ENCODE results near the gene NEUROD1.
"Not testable (repeated sequence)": the region's sequence is repeated elsewhere in the genome, so short reads cannot be mapped to it uniquely, and the experiment has no call there.

Gene NEUROD1

DNA sequence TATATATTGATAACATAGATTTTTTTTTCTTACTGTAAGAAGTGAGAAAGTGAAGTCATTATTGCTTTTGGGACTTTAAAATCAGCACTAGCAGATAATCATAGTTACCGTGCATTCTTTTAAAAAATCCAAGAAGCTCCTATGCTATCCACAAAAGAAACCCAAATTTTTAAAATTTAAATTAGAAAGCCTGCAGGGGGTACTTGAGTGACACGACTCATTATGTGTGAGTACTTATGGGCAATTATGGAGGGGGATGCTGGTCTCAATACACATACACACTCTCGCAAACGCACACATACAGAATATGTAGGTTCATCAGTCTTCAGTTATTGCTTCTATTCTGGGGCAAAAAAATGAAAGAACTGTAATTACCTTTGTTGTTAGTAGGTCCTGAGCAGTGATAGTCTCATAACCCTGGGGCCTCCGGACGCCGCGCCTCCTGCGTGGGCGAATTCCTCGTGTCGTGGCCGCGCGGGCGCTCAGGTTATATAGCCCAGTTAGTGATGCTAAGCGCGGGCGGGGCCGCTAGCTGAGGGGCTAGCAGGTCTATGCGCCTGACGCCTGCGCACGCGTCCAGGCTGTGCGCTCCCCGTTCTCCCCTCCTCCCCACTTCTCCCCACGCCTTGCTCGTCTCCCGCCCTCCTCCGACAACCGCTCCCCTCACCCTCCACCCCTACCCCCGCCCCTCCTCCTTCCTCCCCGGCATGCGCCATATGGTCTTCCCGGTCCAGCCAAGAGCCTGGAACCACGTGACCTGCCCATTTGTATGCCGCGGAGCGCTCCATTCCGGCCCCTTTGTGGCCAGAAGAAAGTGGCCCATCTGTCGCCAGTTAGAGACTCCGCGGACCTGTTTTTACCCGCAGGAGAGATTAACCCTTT lies at the start of gene NEUROD1:
NEUROD1 (minus strand) TSS at position 463 of the 882 bp plus-strand sequence. CDS start 1,657 bp downstream, outside the sequence.
- DNase-seq (ENCODE audit: extremely low read depth in 1 of 2, low read depth in 1 of 2): no peak

DNA sequence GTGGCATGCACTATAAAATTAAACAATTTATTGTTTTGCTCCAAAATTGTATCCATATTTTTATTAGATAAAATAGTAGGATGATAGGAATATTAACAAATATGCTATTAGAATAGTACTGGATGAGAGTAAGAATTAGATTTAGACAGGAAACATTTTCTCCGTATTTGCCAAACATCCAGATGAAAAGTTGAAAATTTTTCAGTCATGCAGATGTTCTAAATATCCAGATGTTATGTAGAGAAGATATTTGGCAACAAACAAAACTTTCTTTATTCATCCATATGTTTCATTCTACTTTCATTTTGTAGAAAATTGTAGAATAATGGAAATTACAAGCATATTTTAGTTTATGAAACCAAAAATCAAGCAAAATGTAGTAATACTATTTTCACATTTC lies 45.2 kb upstream of the NEUROD1 start:
- no peak for DNase-seq (ENCODE audit: extremely low read depth in 1 of 2, low read depth in 1 of 2)

- no peak for DNase-seq (ENCODE audit: extremely low read depth in 1 of 2, low read depth in 1 of 2)
These were observed 44.3 kb upstream of the NEUROD1 start for GRCh38 chr2:181724662-181725061.

- no peak for DNase-seq (ENCODE audit: extremely low read depth in 1 of 2, low read depth in 1 of 2)
These were observed 43.4 kb upstream of the NEUROD1 start for GRCh38 chr2:181723731-181724130.

- peak in 1 of 2 donors; percentile 21 for DNase-seq (ENCODE audit: extremely low read depth in 1 of 2, low read depth in 1 of 2)
These were observed 34.8 kb upstream of the NEUROD1 start for GRCh38 chr2:181715033-181715630.

DNA sequence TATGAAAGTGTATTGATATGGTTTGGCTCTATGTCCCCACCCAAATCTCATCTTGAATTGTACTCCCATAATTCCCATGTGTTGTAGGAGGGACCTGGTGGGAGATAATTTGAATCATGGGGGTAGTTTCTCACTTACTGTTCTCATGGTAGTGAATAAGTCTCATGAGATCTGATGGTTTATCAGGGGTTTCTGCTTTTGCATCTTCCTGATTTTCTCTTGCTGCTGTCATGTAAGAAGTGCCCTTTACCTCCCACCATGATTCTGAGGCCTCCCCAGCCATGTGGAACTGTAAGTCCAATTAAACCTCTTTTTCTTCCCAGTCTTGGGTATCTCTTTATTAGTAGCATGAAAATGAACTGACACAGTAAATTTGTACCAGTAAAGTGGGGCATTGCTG lies 30.7 kb upstream of the NEUROD1 start:
- DNase-seq (ENCODE audit: extremely low read depth in 1 of 2, low read depth in 1 of 2): not testable (repeated sequence)

DNA sequence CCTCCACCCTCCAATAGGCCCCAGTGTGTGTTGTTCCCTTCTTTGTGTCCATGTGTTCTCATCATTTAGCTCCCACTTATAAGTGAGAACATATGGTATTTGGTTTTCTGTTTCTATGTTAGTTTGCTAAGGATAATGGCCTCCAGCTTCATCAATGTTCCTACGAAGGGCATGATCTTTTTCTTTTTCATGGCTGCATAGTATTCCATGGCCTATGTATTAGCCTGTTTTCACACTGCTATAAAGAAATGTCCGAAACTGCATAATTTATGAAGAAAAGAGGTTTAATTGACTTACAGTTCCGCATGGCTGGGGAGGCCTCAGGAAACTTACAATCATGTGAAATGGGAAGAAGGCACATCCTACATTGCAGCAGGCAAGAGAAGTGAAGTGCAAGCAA lies 22.2 kb upstream of the NEUROD1 start:
- DNase-seq (ENCODE audit: extremely low read depth in 1 of 2, low read depth in 1 of 2): not testable (repeated sequence)

DNA sequence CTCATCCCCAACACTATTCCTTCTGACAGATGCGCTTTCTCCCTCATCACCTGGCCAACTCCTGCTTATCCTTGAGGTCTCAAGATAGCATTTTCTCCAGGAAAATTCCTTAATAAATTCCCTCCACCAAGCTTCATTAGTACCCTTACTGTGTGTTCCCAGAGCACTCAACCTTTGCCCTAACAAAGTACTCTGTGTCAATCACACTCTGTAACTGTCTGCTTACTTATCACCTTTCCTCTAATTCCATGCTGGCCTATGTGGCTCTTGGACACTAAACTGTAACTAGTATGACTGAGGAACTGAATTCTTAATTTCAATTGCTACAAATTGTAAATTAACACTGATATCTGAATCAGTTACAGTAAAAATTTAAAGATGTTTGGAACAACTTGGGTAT lies 17.9 kb upstream of the NEUROD1 start:
- DNase-seq (ENCODE audit: extremely low read depth in 1 of 2, low read depth in 1 of 2): no peak

DNA sequence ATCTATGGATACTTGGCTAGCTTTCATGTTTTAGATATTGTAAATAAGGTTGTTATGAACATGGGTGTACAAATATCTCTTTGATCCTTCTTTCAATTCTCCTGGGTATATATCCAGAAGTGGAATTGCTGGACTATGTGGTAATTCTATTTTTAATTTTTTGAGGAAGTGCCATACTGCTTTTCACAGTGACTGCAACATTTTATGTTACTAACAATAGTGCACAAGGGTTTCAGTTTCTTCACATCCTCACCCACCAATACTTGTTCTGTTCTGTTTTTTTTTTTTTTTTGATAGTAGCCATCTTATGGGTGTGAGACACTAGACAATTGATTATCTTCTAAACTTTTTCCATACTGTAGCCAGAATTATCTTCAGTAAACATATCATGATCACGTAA lies 17.3 kb upstream of the NEUROD1 start:
- no peak for DNase-seq (ENCODE audit: extremely low read depth in 1 of 2, low read depth in 1 of 2)

DNA sequence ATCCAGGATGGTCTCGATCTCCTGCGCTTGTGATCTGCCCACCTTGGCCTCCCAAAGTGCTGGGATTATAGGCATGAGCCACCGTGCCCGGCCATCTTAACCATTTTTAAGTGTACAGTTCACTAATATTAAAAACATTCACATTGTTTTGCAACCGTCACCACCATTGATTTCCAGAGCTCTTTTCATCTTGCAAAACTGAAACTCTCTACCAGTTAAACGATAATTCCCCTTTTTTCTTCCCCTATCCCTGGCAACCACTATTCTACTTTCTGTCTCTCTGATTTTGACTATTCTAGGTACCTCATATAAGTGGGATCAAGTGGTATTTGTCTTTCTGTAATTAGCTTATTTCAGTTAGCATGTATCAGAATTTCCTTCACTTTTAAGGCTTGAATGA lies 16.8 kb upstream of the NEUROD1 start:
- DNase-seq (ENCODE audit: extremely low read depth in 1 of 2, low read depth in 1 of 2): no peak

- no peak for DNase-seq (ENCODE audit: extremely low read depth in 1 of 2, low read depth in 1 of 2)
These were observed 14.0 kb upstream of the NEUROD1 start for GRCh38 chr2:181694271-181694670.

GRCh38 chr2:181690860-181691259 lies 10.5 kb upstream of the NEUROD1 start:
- no peak for DNase-seq (ENCODE audit: extremely low read depth in 1 of 2, low read depth in 1 of 2)

- no peak for DNase-seq (ENCODE audit: extremely low read depth in 1 of 2, low read depth in 1 of 2)
These were observed 6.4 kb upstream of the NEUROD1 start for GRCh38 chr2:181686576-181687185.

- no peak for DNase-seq (ENCODE audit: extremely low read depth in 1 of 2, low read depth in 1 of 2)
These were observed 4.9 kb upstream of the NEUROD1 start for GRCh38 chr2:181685150-181685688.

DNA sequence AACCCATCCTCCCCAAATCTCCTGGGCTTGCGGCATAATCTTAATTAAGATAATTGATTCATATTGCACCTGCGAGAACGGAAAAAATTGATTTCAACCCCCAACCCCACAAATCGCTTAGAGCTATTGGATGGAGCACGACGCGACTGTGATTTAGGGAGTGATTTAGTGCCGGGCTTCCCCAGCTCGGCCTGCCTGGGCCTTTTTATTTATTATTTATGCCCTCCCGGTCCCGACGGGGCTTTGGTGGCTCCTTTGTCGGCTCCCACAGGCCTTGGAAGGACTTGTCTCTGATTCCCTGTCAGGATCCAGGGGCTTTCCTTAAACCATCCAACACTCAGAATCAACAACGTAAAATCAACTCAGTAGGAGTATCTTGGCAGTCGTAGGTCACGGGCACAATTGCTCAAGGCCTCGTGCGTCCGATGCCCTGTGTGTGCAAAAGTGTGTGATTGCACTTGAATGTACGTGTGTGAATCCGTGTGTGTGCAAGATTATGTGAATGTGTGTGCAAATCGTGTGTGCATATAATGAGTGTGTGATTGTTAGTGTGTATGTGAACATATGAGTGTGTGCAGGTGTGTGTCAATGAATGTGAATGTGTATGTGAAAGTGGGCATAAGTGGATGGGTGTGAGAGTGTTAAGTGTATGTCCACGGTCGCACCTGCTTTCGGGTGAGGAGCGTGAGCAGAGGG lies 4.3 kb upstream of the NEUROD1 start:
- no peak for DNase-seq (ENCODE audit: extremely low read depth in 1 of 2, low read depth in 1 of 2)

DNA sequence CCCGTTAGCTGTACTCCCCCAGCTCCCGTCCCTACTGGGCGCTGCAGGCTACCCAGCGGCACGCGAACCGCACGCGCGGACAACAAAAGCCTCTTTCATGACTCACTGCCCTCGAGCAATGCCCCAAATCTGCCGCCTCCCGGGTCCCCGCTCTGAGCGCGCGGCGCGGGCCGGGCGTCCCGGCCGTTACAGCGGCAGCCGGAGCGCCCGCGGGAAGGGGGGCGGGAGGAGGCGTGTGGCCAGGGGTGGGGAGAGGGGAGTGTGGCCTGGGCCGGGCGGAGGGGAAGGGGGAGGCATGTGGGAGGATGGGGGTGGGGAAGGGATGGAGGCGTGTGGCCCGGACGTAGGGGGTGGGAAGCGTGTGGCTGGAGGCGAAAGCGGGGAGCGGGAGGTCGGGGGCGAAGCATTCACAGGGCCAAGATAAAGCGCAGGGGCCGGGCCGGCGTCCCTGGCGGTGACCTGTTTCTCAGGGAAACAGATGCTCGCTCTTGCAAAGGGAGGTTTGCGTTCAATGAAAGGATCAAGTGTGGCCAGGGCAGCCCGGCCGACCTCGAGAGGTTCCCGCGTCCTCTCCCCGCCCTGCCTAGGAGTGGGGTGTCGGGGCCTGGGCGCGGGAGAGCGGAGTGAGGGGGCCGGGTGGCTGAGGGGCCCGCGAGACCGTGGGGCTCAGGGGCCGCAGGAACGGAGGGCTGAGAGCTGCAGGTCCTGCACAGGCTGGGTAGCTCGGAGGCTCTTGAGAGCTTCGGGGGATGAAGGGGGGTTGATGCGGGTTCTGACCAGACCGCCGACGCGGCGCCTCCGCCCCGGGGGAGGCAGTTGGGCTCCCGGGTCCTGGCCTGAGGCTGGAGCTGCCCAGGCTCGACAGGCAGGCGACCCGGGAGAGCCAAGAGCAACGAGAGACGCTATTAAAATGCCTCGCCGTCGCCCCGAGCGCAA lies 3.5 kb upstream of the NEUROD1 start:
- no peak for DNase-seq (ENCODE audit: extremely low read depth in 1 of 2, low read depth in 1 of 2)

- DNase-seq (ENCODE audit: extremely low read depth in 1 of 2, low read depth in 1 of 2): no peak
These were observed 2.6 kb upstream of the NEUROD1 start for GRCh38 chr2:181682795-181683517.

DNA sequence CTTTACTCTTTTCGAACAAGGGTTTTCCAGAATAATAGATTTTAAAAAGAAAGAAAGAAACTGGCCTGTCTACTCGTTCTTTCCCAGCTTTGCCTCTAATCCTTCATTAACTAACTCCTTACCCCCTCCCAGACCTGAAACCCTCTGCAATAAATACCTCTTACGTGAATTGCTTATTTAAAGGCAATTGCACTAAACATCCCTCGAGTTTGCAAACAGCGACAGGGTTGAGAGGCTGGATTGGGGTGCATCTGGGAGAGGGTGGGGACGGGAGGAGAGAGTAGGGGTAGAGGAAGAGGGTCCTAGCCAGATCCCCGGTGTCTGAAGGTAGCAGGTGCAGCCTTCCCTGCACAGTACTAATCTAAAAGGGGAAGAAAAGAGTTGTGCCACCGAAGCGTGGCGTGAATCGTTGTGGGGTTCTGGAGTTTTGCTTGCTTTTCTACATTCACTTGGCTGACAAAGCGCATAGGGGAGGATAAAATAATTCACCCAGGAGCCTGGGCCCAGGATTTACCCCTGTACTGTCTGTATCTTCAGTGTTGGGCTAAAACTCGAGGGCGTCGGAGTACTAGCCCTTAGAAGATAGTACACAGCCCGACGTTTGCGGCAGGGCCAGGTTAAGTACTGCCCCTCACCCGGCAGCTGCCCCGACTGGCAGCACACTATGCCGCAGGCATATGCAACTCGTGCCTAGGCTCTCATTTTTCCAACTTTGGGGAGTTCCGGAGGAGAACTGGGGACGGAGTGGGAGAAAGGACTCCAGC lies 1.9 kb upstream of the NEUROD1 start:
- no peak for DNase-seq (ENCODE audit: extremely low read depth in 1 of 2, low read depth in 1 of 2)

Data from stimulated activated CD8-positive, alpha-beta memory T cell treated with anti-CD3 and anti-CD28 coated beads, Interleukin-7, amount 100 ng/mL, for 48 hours (primary cell).